ENCODE measurements around the gene RGS5.
"Not testable (repeated sequence)": the region's sequence is repeated elsewhere in the genome, so short reads cannot be mapped to it uniquely, and the experiment has no call there.

RGS5 gene

GRCh38 chr1:163202833-163203451 lies at the start of gene RGS5:
RGS5 (minus strand) TSS chr1:163202916; CDS start chr1:163202835, 81 bp downstream.
- no peak for DNase-seq (ENCODE audit: low read depth in 1 of 2, low spot score in 1 of 2)

GRCh38 chr1:163250382-163250974 lies 47.8 kb upstream of the RGS5 start:
- no peak for DNase-seq (ENCODE audit: low read depth in 1 of 2, low spot score in 1 of 2)
- in situ Hi-C loops (cut with HindIII; ENCODE audit: low pct_unique_long_range_greater_than_20kb, low sequenced_read_pairs), result no loop called here
- no peak for TF ChIP-seq JUND (IDR thresholded peaks at IDR 0.05; ENCODE audit: low read depth)

More at GRCh38 chr1:163202833-163203451, at the start of gene RGS5:
- in situ Hi-C loops (cut with HindIII; ENCODE audit: low pct_unique_long_range_greater_than_20kb, low sequenced_read_pairs), result no loop called here
- TF ChIP-seq JUND (IDR thresholded peaks at IDR 0.05; ENCODE audit: low read depth), result no peak

DNA sequence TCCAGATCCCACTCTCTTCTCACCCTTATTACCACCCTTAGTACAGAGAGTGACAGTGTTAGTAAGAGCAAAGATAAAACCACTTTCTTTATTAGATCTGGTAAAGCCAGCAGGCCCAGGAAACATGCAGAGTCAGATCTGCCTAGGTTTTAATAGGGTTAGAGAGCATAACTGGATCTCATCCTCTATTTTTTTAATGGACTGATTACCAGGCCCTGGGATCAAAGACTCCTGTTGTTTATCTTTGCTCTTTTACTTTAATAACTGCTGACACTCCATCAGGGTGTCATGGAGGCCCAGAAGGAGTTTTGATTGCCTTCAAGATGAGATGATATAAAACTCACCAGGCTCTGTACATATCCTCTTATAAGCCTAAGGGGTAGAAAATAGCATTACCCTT lies 45.3 kb upstream of the RGS5 start:
- no peak for DNase-seq (ENCODE audit: low read depth in 1 of 2, low spot score in 1 of 2)
- TF ChIP-seq JUND (IDR thresholded peaks at IDR 0.05; ENCODE audit: low read depth), result no peak
- in situ Hi-C loops (cut with HindIII; ENCODE audit: low pct_unique_long_range_greater_than_20kb, low sequenced_read_pairs), result no loop called here

DNA sequence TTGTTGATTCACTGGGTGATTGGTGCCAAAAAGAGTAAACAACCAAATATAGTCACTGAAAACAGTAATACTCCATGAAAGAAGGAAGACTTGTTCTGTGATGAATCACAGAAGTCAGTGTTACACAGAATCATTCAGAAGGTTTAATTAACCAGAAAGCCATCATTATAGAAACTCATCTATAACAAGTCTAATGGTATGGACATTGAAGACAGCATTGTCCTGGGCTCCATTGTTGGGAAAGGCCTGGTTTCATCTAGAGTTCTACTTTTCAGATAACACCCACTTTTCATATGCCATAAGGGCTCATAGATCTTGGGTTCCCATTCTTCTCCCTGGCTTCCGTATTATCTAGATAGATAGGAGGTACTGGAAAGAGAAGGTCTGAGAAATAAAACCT lies 41.9 kb upstream of the RGS5 start:
- in situ Hi-C loops (cut with HindIII; ENCODE audit: low pct_unique_long_range_greater_than_20kb, low sequenced_read_pairs); DNase-seq (ENCODE audit: low read depth in 1 of 2, low spot score in 1 of 2): not testable (repeated sequence)

DNA sequence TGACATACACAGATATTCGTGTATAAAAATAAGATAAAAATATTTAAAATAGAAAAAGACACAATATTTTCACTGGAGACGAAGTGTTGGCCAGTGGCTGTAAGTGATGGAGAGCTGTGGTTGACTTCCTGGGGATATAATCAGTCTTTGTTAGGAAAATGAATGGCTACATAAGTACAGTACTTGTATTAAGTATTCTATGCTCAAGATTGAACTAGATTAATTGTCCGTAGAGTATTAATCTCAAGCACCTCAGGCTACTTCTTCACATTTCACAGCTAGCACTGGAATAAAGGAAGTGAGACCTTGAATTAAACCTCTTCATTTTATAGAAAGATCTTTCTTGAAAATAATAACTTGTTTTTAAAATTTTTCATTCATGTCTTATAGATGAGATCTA lies 39.0 kb upstream of the RGS5 start:
- in situ Hi-C loops (cut with HindIII; ENCODE audit: low pct_unique_long_range_greater_than_20kb, low sequenced_read_pairs), result no loop called here
- DNase-seq (ENCODE audit: low read depth in 1 of 2, low spot score in 1 of 2), result no peak
- no peak for TF ChIP-seq JUND (IDR thresholded peaks at IDR 0.05; ENCODE audit: low read depth)

DNA sequence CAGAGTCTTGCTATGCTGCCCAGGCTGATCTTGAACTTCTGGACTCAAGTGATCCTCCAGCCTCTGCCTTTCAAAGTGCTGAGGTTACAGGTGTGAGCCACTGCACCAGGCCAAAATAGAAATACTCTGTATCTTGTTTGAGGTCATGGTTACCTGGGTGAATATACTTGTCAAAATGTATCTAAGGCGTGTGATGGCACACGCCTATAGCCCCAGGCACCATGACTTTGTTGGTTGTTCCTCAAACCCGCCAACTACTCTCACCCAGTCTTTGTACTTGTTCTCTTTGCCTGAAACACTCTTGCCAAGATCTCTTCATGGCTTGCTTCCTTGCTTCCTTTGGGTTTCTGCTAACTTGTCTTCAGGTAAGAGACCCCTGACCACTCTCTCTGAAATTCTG lies 38.0 kb upstream of the RGS5 start:
- DNase-seq (ENCODE audit: low read depth in 1 of 2, low spot score in 1 of 2), result no peak
- in situ Hi-C loops (cut with HindIII; ENCODE audit: low pct_unique_long_range_greater_than_20kb, low sequenced_read_pairs), result no loop called here
- no peak for TF ChIP-seq JUND (IDR thresholded peaks at IDR 0.05; ENCODE audit: low read depth)

DNA sequence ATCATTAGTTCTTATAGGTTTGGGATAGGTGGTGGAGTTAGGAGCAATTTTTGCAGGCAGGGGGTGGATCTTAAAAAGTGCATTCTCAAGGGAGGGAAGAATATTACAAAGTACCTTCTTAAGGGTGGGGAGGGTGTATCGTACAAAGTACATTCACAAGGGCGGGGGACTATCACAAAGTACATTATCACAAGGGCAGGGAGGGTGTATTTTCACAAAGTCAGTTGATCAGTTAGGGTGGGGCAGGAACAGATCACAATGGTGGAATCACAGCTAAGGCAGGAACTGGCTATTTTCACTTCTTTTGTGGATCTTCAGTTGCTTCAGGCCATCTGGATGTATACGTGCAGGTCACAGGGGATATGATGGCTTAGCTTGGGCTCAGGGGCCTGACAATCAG lies 30.9 kb upstream of the RGS5 start:
- in situ Hi-C loops (cut with HindIII; ENCODE audit: low pct_unique_long_range_greater_than_20kb, low sequenced_read_pairs); DNase-seq (ENCODE audit: low read depth in 1 of 2, low spot score in 1 of 2): not testable (repeated sequence)

DNA sequence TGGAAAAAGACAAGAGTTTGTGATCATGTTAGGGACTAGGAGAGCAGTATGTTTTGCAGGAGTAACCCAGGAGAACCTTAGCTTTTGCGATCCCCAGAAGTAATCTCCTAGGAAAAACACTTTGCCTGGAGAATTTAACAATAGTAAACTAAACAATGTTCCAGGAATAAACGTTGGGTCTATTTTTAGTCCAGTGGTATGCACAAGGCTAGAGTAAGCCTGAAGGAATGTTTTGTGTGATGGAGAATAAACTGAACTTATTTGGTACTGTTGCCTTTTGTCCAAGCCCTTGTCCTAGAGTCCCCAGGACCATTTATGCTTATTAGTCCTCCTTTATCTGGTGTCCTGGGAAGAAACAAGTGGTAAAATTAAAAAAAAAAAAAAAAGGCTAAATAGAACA lies 28.7 kb upstream of the RGS5 start:
- no peak for DNase-seq (ENCODE audit: low read depth in 1 of 2, low spot score in 1 of 2)
- TF ChIP-seq JUND (IDR thresholded peaks at IDR 0.05; ENCODE audit: low read depth), result no peak
- in situ Hi-C loops (cut with HindIII; ENCODE audit: low pct_unique_long_range_greater_than_20kb, low sequenced_read_pairs), result no loop called here

- TF ChIP-seq JUND (IDR thresholded peaks at IDR 0.05; ENCODE audit: low read depth), result no peak
These were observed 28.1 kb upstream of the RGS5 start for GRCh38 chr1:163230827-163231226.

DNA sequence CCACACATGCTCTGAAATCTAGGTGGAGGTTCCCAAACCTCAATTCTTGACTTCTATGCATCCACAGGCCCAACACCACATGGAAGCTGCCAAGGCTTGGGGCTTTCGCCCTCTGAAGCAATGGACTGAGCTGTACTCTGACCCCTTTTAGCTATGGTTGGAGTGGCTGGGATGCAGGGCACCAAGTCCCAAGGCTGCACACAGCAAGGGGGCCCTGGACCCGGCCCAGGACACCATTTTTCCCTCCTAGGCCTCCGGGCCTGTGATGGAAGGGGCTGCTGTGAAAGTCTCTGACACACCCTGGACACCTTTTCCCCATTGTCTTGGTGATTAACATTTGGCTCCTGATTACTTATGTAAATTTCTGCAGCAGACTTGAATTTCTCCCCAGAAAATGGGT lies 25.6 kb upstream of the RGS5 start:
- DNase-seq (ENCODE audit: low read depth in 1 of 2, low spot score in 1 of 2); in situ Hi-C loops (cut with HindIII; ENCODE audit: low pct_unique_long_range_greater_than_20kb, low sequenced_read_pairs): not testable (repeated sequence)

More at GRCh38 chr1:163230827-163231226, 28.1 kb upstream of the RGS5 start:
- no peak for DNase-seq (ENCODE audit: low read depth in 1 of 2, low spot score in 1 of 2)
- in situ Hi-C loops (cut with HindIII; ENCODE audit: low pct_unique_long_range_greater_than_20kb, low sequenced_read_pairs), result no loop called here

- in situ Hi-C loops (cut with HindIII; ENCODE audit: low pct_unique_long_range_greater_than_20kb, low sequenced_read_pairs), result no loop called here
- no peak for DNase-seq (ENCODE audit: low read depth in 1 of 2, low spot score in 1 of 2)
- no peak for TF ChIP-seq JUND (IDR thresholded peaks at IDR 0.05; ENCODE audit: low read depth)
These were observed 24.4 kb upstream of the RGS5 start for GRCh38 chr1:163227126-163227525.

- DNase-seq (ENCODE audit: low read depth in 1 of 2, low spot score in 1 of 2), result no peak
- in situ Hi-C loops (cut with HindIII; ENCODE audit: low pct_unique_long_range_greater_than_20kb, low sequenced_read_pairs), result no loop called here
- TF ChIP-seq JUND (IDR thresholded peaks at IDR 0.05; ENCODE audit: low read depth), result no peak
These were observed 10.9 kb upstream of the RGS5 start for GRCh38 chr1:163213626-163214025.

- TF ChIP-seq JUND (IDR thresholded peaks at IDR 0.05; ENCODE audit: low read depth), result no peak
- DNase-seq (ENCODE audit: low read depth in 1 of 2, low spot score in 1 of 2), result no peak
- in situ Hi-C loops (cut with HindIII; ENCODE audit: low pct_unique_long_range_greater_than_20kb, low sequenced_read_pairs), result no loop called here
These were observed 9.0 kb upstream of the RGS5 start for GRCh38 chr1:163211667-163212066.

GRCh38 chr1:163205513-163205912 lies 2.8 kb upstream of the RGS5 start:
- no peak for DNase-seq (ENCODE audit: low read depth in 1 of 2, low spot score in 1 of 2)
- TF ChIP-seq JUND (IDR thresholded peaks at IDR 0.05; ENCODE audit: low read depth), result no peak
- in situ Hi-C loops (cut with HindIII; ENCODE audit: low pct_unique_long_range_greater_than_20kb, low sequenced_read_pairs), result no loop called here

All from T47D (cell line).